H1 (cell line): ENCODE data around the gene SNTG2. TPM values are rescaled to one million over a fixed set of nuclear protein-coding genes. Genes with fewer than 3 reads are reported as not detected.

ENCODE experiments used
- CTCF ChIA-PET: fragments of 300-600 bp; sonication (Branson Sonifier 250); formaldehyde crosslinking; loops from one replicate; lab custom pipeline; 2021; ENCODE audit not compliant: partially characterized antibody; lab: Charles Lee
- POLR2A ChIA-PET: fragments of 300-600 bp; sonication (Branson Sonifier 250); formaldehyde crosslinking; loops from one replicate; lab custom pipeline; 2021; ENCODE audit warnings: inconsistent platforms; ENCODE audit not compliant: partially characterized antibody; lab: Charles Lee
- DNase-seq, 2 experiments: peaks; one replicate each; pipeline versions ENCODE4 v3.0.0 to v3.0.0-alpha.2; 2010 to 2022; ENCODE audit warnings: low spot score in 2 of 2, low read depth in 1 of 2, mixed read lengths in 1 of 2
- FAIRE-seq: peaks from 2 replicates; lab custom pipeline; 2011; peaks lifted over from hg19 to GRCh38; lab: Jason Lieb, UNC
- H2AFZ ChIP-seq: 2 replicates; pipeline ENCODE4 v1.8.1; 2012; ENCODE audit warnings: low read length, inconsistent platforms
- H2AK5ac ChIP-seq: 2 replicates; pipeline ENCODE4 v1.6.1; 2013; ENCODE audit warnings: low read depth, low read length
- H2BK120ac ChIP-seq: replicated peaks from 2 replicates; pipeline ENCODE3; 2013; ENCODE audit warnings: low read depth, low read length, inconsistent platforms
- H2BK12ac ChIP-seq: 2 replicates; pipeline ENCODE4 v1.6.1; 2013; ENCODE audit warnings: low read depth, low read length
- H2BK15ac ChIP-seq: 2 replicates; pipeline ENCODE4 v1.6.1; 2013; ENCODE audit warnings: low read length
- H2BK20ac ChIP-seq: 2 replicates; pipeline ENCODE4 v1.6.1; 2013; ENCODE audit warnings: low read length
- H2BK5ac ChIP-seq: 2 replicates; pipeline ENCODE4 v1.6.1; 2013; ENCODE audit warnings: low read depth, low read length
- H3K14ac ChIP-seq: 2 replicates; pipeline ENCODE4 v1.6.1; 2013; ENCODE audit warnings: inconsistent platforms; ENCODE audit not compliant: insufficient read length
- H3K18ac ChIP-seq: 2 replicates; pipeline ENCODE4 v1.6.1; 2013; ENCODE audit warnings: low read length; ENCODE audit errors: extremely low read depth
- H3K23ac ChIP-seq: 2 replicates; pipeline ENCODE4 v1.6.1; 2013; ENCODE audit warnings: inconsistent platforms; ENCODE audit not compliant: insufficient read length
- H3K23me2 ChIP-seq: 2 replicates; pipeline ENCODE4 v1.6.1; 2013; ENCODE audit warnings: low read depth, low read length
- H3K27ac ChIP-seq: 2 replicates; pipeline ENCODE4 v1.6.1; 2011; ENCODE audit warnings: low read depth, low read length, inconsistent platforms
- H3K27me3 ChIP-seq, 4 experiments: replicated peaks in 1 of 4; 1 replicate in 1 of 4; 2 replicates in 3 of 4; pipeline versions ENCODE4 v1.6.1 to v1.8.1; 2011 to 2013; ENCODE audit warnings: low read length in 3 of 4, mild to moderate bottlenecking in 3 of 4, inconsistent platforms in 2 of 4, mixed read lengths in 2 of 4, moderate library complexity in 1 of 4; ENCODE audit not compliant: control insufficient read depth in 3 of 4, insufficient read depth in 3 of 4; ENCODE audit errors: extremely low read depth in 1 of 4
- H3K36me3 ChIP-seq, 4 experiments: 2 replicates each; pipeline versions ENCODE4 v1.6.1 to v1.8.1; 2011 to 2013; ENCODE audit warnings: mild to moderate bottlenecking in 4 of 4, low read length in 3 of 4, moderate library complexity in 2 of 4, control low read depth in 1 of 4, inconsistent platforms in 1 of 4; ENCODE audit not compliant: insufficient read depth in 4 of 4, control insufficient read depth in 2 of 4
- H3K4ac ChIP-seq: replicated peaks from 2 replicates; pipeline ENCODE3; 2013; ENCODE audit warnings: low read length, low read depth, mixed read lengths, inconsistent platforms; ENCODE audit not compliant: insufficient read length
- H3K4me1 ChIP-seq, 4 experiments: replicated peaks in 1 of 4; 1 replicate in 1 of 4; 2 replicates in 3 of 4; pipeline versions ENCODE4 v1.6.1 to v1.8.1; 2011 to 2013; ENCODE audit warnings: low read length in 3 of 4, inconsistent platforms in 2 of 4, mixed read lengths in 1 of 4; ENCODE audit not compliant: insufficient read depth in 4 of 4, control insufficient read depth in 3 of 4
- H3K4me2 ChIP-seq, 2 experiments: 2 replicates each; pipeline versions ENCODE4 v1.6.1 to v1.8.1; 2011 to 2013; ENCODE audit warnings: low read depth in 2 of 2, low read length in 2 of 2, control low read depth in 1 of 2, inconsistent platforms in 1 of 2, mild to moderate bottlenecking in 1 of 2; ENCODE audit not compliant: insufficient read depth in 1 of 2
- H3K4me3 ChIP-seq, 4 experiments: fragments of 200-600, 300-600 bp in 1 of 4; sonication (generic), shearing (Covaris generic), sonication (Bioruptor Twin) in 1 of 4; 2 replicates each; pipeline versions ENCODE4 v1.5.1 to v1.8.1; 2011 to 2016; ENCODE audit warnings: low read length in 4 of 4, low read depth in 3 of 4, control low read depth in 2 of 4, inconsistent platforms in 2 of 4, mild to moderate bottlenecking in 2 of 4, mixed read lengths in 1 of 4, moderate library complexity in 1 of 4; ENCODE audit not compliant: insufficient read depth in 2 of 4; ENCODE audit errors: extremely low read depth in 1 of 4
- H3K56ac ChIP-seq: replicated peaks from 2 replicates; pipeline ENCODE3; 2013; ENCODE audit warnings: low read depth, mild to moderate bottlenecking, mixed read lengths, low read length, inconsistent platforms; ENCODE audit not compliant: insufficient read length
- H3K79me1 ChIP-seq: 2 replicates; pipeline ENCODE4 v1.6.1; 2013; ENCODE audit warnings: low read depth, low read length, control low read depth
- H3K79me2 ChIP-seq, 2 experiments: 2 replicates each; pipeline versions ENCODE4 v1.6.1 to v1.8.1; 2012 to 2013; ENCODE audit warnings: low read length in 2 of 2, mild to moderate bottlenecking in 2 of 2, inconsistent platforms in 1 of 2; ENCODE audit not compliant: insufficient read depth in 2 of 2, control insufficient read depth in 1 of 2
- H3K9ac ChIP-seq, 4 experiments: replicated peaks in 1 of 4; 1 replicate in 1 of 4; 2 replicates in 3 of 4; pipeline versions ENCODE4 v1.6.1 to v1.8.1; 2011 to 2013; ENCODE audit warnings: low read depth in 3 of 4, low read length in 3 of 4, control low read depth in 2 of 4, mild to moderate bottlenecking in 2 of 4, moderate library complexity in 2 of 4, inconsistent platforms in 1 of 4; ENCODE audit errors: extremely low read depth in 1 of 4
- H3K9me3 ChIP-seq, 2 experiments: 2 replicates each; pipeline versions ENCODE4 v1.6.1 to v1.8.1; 2012 to 2013; ENCODE audit warnings: mild to moderate bottlenecking in 2 of 2, moderate library complexity in 2 of 2, control low read depth in 1 of 2, inconsistent platforms in 1 of 2, low read depth in 1 of 2, low read length in 1 of 2, mixed read lengths in 1 of 2; ENCODE audit not compliant: insufficient read depth in 2 of 2
- H4K20me1 ChIP-seq, 2 experiments: replicated peaks in 1 of 2; 2 replicates each; pipeline versions ENCODE3 to v1.8.1; 2011 to 2013; ENCODE audit warnings: inconsistent platforms in 2 of 2, low read length in 2 of 2, mild to moderate bottlenecking in 1 of 2; ENCODE audit not compliant: insufficient read depth in 2 of 2, control insufficient read depth in 1 of 2
- H4K5ac ChIP-seq: 2 replicates; pipeline ENCODE4 v1.6.1; 2013; ENCODE audit warnings: low read length, low read depth, mixed read lengths, inconsistent platforms; ENCODE audit not compliant: insufficient read length
- H4K8ac ChIP-seq: 2 replicates; pipeline ENCODE4 v1.8.0; 2013; ENCODE audit warnings: mild to moderate bottlenecking, moderate library complexity, low read length, inconsistent platforms; ENCODE audit not compliant: insufficient read depth; ENCODE audit errors: extremely low read depth
- H4K91ac ChIP-seq: replicated peaks from 2 replicates; pipeline ENCODE3; 2013; ENCODE audit warnings: low read length, mixed read lengths, inconsistent platforms; ENCODE audit not compliant: insufficient read length
- CBX5 ChIP-seq: fragments of 300-800, 300-1000 bp; sonication (generic); IDR thresholded peaks from 2 replicates; pipeline ENCODE4 v1.7.1; 2016; ENCODE audit warnings: antibody characterized with exemption, low read length, low read depth
- CBX8 ChIP-seq: fragments of 300-800, 300-1000 bp; sonication (generic); IDR thresholded peaks from 2 replicates; pipeline ENCODE4 v1.7.1; 2016; ENCODE audit warnings: low read depth, low read length, borderline replicate concordance
- CTCF ChIP-seq, 3 experiments: IDR thresholded peaks; 1 replicate in 2 of 3; 2 replicates in 1 of 3; pipeline versions ENCODE4 v1.5.1 to v1.6.1; 2011; ENCODE audit warnings: low read length in 3 of 3, mild to moderate bottlenecking in 3 of 3, inconsistent platforms in 2 of 3, low read depth in 1 of 3, moderate library complexity in 1 of 3; ENCODE audit not compliant: insufficient read depth in 1 of 3; ENCODE audit errors: control extremely low read depth in 1 of 3
- EGR1 ChIP-seq: IDR thresholded peaks from 2 replicates; pipeline ENCODE4 v1.6.1; 2011; ENCODE audit warnings: low read depth, low read length, borderline replicate concordance
- JUN ChIP-seq: IDR thresholded peaks from 2 replicates; pipeline ENCODE4 v1.6.1; 2011; ENCODE audit warnings: low read depth, mild to moderate bottlenecking, improper control_type of control experiment, low read length
- JUND ChIP-seq: IDR thresholded peaks from 2 replicates; pipeline ENCODE4 v1.6.1; 2011; ENCODE audit warnings: mild to moderate bottlenecking, improper control_type of control experiment, low read length
- KDM1A ChIP-seq: fragments of 200-600, 300-600 bp; sonication (generic); IDR thresholded peaks from 2 replicates; pipeline ENCODE4 v1.7.1; 2016; ENCODE audit warnings: mild to moderate bottlenecking, low read length, borderline replicate concordance
- KDM4A ChIP-seq: IDR thresholded peaks from one replicate; pipeline ENCODE4 v1.7.1; 2012; ENCODE audit warnings: low read depth, mild to moderate bottlenecking, moderate library complexity, low read length, inconsistent platforms; ENCODE audit not compliant: severe bottlenecking
- MAFK ChIP-seq: IDR thresholded peaks from 2 replicates; pipeline ENCODE4 v1.6.1; 2012; ENCODE audit warnings: low read depth, mild to moderate bottlenecking, improper control_type of control experiment, low read length
- PHF8 ChIP-seq: fragments of 200-600 bp; sonication (generic); conservative IDR thresholded peaks from 2 replicates; pipeline ENCODE4 v1.7.1; 2012; ENCODE audit warnings: low read depth, mild to moderate bottlenecking, inconsistent platforms, low read length, moderate library complexity
- WGBS, 2 experiments: shearing (Covaris generic) in 1 of 2; methylation state at CpG; one replicate each; pipeline versions ENCODE4 v1.1.6 to v1.1.7; 2013 to 2015; ENCODE audit warnings: low lambda C conversion rate in 2 of 2, mixed read lengths in 2 of 2, inconsistent platforms in 1 of 2, low coverage in 1 of 2, missing lambda C conversion rate in 1 of 2; ENCODE audit not compliant: insufficient replicate concordance in 2 of 2, insufficient coverage in 1 of 2, insufficient read length in 1 of 2; ENCODE audit errors: extremely low coverage in 1 of 2, missing lambda C conversion rate in 1 of 2; 5-methylcytosine and 5-hydroxymethylcytosine counted together
- polyA plus RNA-seq, 7 experiments: library from polyadenylated mRNA; depleted of rRNA in 3 of 7; stranded (reverse) in 5 of 7; unstranded in 2 of 7; fragments of >200 nt in 5 of 7; fragments of 200-250 nt in 2 of 7; gene quantifications; 1 replicate in 5 of 7; 2 replicates in 1 of 7; 4 replicates in 1 of 7; pipeline versions ENCODE4 v1.2.1 to v1.2.3, GENCODE V29; 2011 to 2013; ENCODE audit warnings: missing spikeins in 2 of 7, mixed read lengths in 2 of 7
- total RNA-seq: library from RNA; stranded (reverse); fragmentation: NEBNext Ultra II Directional; extraction: Animal tissue kit (Norgen Biotek cat#: 25700); gene quantifications from 2 replicates; pipeline ENCODE4 v1.2.1, GENCODE V29; 2021

Gene SNTG2
- total and polyA plus RNA-seq, 2 of the 8 experiments (the other 6 are each of a cell fraction or from before 2014, with no cell fraction given), result 6.6 to 18.1 TPM

GRCh38 chr2:1339388-1340140 lies 388.9 kb downstream of the SNTG2 start:
- CTCF ChIA-PET, result interaction anchor here (0.8 to 0.9 kb wide), 2 partner anchors 10 to 39 kb away, joined by 3 read pairs; no protein-coding TSS in a partner anchor
- H3K9ac ChIP-seq, result no peak overlapping the region
- TF ChIP-seq CTCF (IDR thresholded peaks at IDR 0.05; ENCODE audit: control extremely low read depth in 1 of 3, insufficient read depth in 1 of 3, low read depth in 1 of 3, low read length in 3 of 3), result no peak
- TF ChIP-seq CBX5, result no peak
- no peak for TF ChIP-seq JUN
- TF ChIP-seq KDM1A, result no peak
- no peak for TF ChIP-seq KDM4A
- no peak for TF ChIP-seq CBX8
- no peak for TF ChIP-seq EGR1
- no peak for TF ChIP-seq JUND
- no peak for TF ChIP-seq PHF8
- TF ChIP-seq MAFK, result no peak

More at GRCh38 chr2:1339388-1340140, 388.9 kb downstream of the SNTG2 start:
- Histone ChIP-seq H3K4me1 (peaks cover 0 to 13% (median 4%) of the 10 kb centered on the region in 4 experiments; a peak in 6 of 7 replicates), H4K91ac (no peak overlapping the region), H3K4me2 (no peak overlapping the region), H4K8ac (no peak overlapping the region), H3K56ac (no peak overlapping the region), H3K79me1 (no peaks in the 10 kb centered on the region), H2BK12ac (no peak overlapping the region), H3K4ac (no peak overlapping the region), H3K9me3 (no peaks in the 10 kb centered on the region), H3K36me3 (no peaks in the 10 kb centered on the region), H3K23ac (no peak overlapping the region), H3K27me3 (no peaks in the 10 kb centered on the region), H3K27ac (no peak overlapping the region), H4K20me1 (no peaks in the 10 kb centered on the region), H2BK120ac (no peak overlapping the region), H2BK20ac (no peak overlapping the region), H2AFZ (no peak overlapping the region), H4K5ac (no peak overlapping the region), H2BK5ac (no peak overlapping the region), H3K79me2 (no peaks in the 10 kb centered on the region), H3K4me3 (no peak overlapping the region), H2AK5ac (no peak overlapping the region), H2BK15ac (no peak overlapping the region), H3K18ac (no peak overlapping the region), H3K23me2 (no peaks in the 10 kb centered on the region), H3K14ac (no peak overlapping the region)
- WGBS, 2 experiments, result 70% methylated on average over 10 of the region's 10 CpGs; no CpG with 5 or more reads in 1 of the 2 experiments
- POLR2A ChIA-PET, result no interaction called here
- FAIRE-seq, result peak; percentile 45
- DNase-seq, result no peak
